GM21367 (cell line): Measurements from ENCODE around the gene RAB38.

Experiments used
- ATAC-seq: cut with Tn5 transposase; IDR thresholded peaks from one replicate; pipeline ENCODE4 v1.9.1; 2021; ENCODE audit not compliant: unreplicated experiment

The RAB38 gene

DNA sequence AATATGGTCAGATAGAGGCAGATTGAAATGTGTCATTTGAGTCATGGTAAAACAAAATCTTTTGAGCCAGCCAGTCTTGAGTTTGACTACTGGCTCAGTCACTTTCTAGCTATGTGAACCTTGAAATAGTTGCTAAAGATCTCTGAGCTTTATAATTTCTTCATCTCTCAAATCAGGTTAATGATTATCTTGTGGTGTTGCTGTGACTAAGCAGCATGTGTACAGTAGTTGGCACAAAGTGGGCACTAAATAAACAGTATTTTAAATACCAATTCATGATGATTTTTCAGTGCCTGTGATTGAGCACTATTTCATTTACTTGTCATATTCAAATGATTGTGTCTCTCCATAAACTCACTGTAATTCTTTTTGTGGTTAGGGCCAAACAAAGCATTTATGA lies 70.8 kb downstream of the RAB38 start:
- ATAC-seq = no peak

DNA sequence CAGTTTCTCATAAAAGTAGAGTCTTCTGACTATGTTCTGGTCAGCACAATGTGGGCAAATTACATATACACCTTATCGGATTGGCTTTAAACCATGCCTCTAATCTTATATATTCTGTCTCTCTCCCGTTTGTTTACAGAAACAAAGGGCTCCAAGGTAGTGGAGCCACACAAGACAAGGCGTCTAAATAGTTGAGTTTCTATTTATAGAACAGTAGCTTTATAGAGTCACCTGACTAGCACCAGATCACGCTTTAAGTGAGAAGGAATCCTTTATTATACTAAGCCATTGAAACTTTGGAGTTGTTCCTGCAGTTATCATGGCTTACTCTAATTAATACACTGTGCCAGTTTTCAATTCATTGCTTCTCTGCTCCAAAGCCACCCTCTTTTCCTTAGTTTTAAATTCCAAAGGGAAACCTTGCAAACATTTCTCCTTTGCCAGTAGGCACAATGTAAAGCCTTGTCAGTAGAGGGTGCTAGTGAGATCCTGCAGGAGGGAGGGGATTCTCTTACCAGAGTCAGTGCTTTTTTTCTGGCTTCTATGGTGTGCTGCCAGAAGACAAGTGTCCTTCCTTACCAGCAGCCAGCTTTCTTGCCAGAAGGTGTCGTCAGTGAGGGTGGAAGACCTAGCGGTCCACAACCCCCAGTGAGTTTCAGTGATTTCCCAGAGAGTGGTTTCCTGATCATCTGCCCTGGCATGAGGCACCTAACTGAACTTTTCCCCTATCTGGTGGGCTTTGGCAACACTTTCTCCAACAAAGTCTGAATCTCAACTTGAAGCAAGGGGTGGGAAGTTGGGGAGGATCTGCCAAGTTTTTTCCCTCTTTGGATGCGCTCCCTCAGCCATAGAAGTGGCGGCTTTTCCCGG lies 71.7 kb downstream of the RAB38 start:
- ATAC-seq = peak; percentile 96

GRCh38 chr11:88102598-88102934 lies 72.7 kb downstream of the RAB38 start:
- ATAC-seq = no peak

DNA sequence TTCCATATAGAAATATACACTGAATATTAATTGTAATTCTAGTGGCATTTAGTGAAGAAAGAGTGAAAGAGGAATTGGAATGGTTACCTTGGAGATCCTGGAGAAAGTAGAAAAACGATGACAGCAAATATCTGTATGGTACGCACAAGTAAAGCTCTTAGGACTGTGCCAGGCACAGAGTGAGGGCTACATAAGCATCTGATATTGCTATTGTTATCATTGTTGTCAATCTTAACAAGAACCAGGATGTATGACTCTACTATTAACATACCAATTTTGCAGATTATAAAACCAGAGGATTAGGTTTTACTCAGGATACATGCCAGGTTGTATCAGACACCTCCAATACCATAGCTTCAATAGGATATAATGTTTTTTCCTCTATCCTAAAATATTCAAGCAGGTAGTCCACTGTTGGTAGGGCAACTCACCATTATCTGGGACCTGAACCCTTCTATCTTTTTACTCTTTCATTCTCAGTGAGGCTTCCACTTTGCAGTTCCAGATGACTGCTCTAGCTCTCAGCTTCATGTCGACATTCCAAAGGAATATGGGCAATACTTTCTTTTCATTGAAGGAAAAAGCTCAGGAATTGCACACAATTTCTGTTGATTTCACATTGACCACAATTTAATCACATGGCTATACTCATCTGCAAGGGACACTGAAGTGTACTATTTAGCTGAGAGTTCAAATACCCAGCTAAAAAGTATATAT lies 73.2 kb downstream of the RAB38 start:
- ATAC-seq = no peak

DNA sequence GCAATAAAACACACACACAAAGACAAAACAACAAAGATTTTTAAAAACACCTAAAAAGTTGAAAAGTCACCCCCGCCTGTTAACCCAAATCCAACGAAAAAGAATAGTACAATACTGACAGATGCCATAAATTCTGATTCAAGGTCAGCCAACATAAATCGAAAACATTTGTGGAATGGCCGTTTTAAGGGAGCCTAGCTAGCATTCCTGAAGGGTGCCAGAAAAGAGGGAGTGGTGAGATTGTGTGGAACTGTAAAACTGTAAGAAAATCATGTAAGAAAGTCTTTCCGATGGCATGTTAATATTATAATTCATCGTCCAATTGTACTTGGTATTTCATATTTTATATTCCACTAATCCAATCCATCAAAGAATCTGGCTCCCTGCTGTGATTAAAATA lies 75.1 kb downstream of the RAB38 start:
- ATAC-seq = no peak

- no peak for ATAC-seq
Measured at GRCh38 chr11:88098289-88098688, 77.0 kb downstream of the RAB38 start.

DNA sequence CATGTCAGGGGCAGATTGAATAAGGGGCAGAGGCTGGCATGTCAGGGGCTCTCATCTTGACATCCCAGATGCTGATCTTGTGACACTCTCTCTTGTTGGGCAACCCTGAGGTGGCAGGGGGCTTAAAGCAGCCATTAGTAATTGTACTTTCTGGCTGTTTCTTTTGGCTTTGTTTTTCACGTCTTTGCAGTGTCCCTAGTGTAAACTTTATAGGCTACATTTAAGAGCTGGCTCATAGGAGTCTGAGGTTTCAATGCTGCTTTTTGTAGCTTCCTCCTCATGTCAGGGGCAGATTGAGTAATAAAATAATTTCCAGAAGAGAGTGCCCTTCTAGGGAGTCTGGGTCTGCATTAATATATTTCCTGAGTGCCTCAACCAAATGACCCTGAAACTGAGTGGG lies 86.1 kb downstream of the RAB38 start:
- no peak for ATAC-seq

DNA sequence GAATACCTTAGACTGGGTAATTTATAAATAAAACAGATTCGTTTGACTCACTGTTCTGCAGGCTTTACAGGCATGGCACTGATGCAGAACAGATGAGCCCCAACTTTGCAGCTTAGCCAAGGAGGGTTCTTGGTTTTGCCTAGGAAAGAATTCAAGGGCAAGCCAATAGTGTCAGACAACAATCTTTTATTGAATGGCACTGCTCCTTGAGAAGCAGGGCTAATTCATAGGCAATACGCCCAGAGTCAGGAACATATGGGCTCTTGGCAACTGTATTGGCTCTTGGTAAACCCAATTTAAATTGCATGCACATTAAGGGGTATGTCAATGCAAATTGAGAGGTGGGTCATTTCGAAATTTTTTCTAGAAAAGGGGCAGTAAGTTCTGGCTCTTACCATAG lies 87.9 kb downstream of the RAB38 start:
- no peak for ATAC-seq

- ATAC-seq = no peak
Measured at GRCh38 chr11:88086297-88086696, 88.9 kb downstream of the RAB38 start.

DNA sequence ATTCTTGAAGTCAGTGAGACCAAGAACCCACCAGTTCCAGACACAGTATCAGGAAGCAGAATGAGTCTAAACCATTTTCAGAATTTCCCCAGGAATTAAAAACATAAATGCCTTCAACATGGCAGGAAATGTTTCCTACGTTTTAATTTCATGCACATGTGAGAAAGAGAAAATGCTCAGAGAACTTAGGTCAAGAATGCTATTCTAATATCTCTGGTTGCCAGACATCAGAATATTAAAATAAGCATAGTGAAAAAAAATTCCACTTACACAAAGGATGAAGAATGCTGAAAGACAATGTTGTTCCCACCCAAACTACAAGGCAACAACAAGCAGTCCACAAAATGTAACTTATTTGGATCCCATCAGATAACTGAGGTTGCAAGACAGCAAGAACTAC lies 104.8 kb downstream of the RAB38 start:
- no peak for ATAC-seq

GRCh38 chr11:88068848-88069554 lies 106.2 kb downstream of the RAB38 start:
- no peak for ATAC-seq

- no peak for ATAC-seq
Measured at GRCh38 chr11:88066090-88066489, 109.2 kb downstream of the RAB38 start.

DNA sequence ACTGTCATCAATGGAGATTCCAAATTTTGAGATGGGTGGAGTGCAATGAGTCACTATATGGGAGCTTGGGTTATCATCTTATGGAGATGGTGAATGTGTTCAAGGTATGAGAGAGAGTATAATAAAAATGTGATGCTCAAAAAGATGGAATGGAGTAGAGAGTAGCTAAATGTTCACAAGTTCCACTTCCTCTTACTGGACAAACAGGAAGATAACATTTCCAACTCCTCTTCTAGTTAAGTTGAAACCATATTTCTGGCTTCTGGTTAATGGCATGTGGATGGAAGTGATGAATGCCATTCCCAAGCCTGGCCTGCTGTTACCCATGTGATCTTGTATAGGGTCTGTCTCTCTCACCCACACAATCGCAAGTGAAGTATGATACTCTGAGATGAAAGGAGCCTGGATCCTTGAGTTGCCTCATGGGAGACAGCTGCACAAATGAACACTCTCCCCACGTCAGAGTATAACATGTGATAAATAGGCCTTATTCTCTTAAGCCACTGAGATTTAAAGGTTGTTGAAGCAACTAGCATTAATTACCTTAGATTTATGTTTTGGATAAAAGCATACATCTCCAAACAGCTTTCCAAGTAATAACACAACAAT lies 111.0 kb downstream of the RAB38 start:
- no peak for ATAC-seq
